Endodermal cell (in vitro differentiated cells): ENCODE measurements around the gene FXN. TPM values are rescaled to one million over a fixed set of nuclear protein-coding genes. Genes with fewer than 3 reads are reported as not detected.

Experiments used
- DNase-seq: peaks from one replicate; pipeline ENCODE4 v3.0.0-alpha.2; 2017
- H3K27ac ChIP-seq: 2 replicates; pipeline ENCODE4 v1.5.1; 2013; ENCODE audit warnings: mild to moderate bottlenecking, low read depth, low read length, moderate library complexity
- H3K27me3 ChIP-seq: 2 replicates; pipeline ENCODE4 v1.6.1; 2013; ENCODE audit warnings: mild to moderate bottlenecking, low read length, moderate library complexity; ENCODE audit not compliant: insufficient read depth, control insufficient read depth, poor library complexity, severe bottlenecking
- H3K36me3 ChIP-seq: 2 replicates; pipeline ENCODE4 v1.7.0; 2013; ENCODE audit warnings: mild to moderate bottlenecking, low read length, moderate library complexity; ENCODE audit not compliant: control insufficient read depth, insufficient read depth
- H3K4me1 ChIP-seq: one replicate; pipeline ENCODE4 v1.7.0; 2013; ENCODE audit warnings: low read length; ENCODE audit not compliant: control insufficient read depth, insufficient read depth
- H3K4me3 ChIP-seq: 2 replicates; pipeline ENCODE4 v1.5.1; 2013; ENCODE audit warnings: mild to moderate bottlenecking, low read length, moderate library complexity
- H3K9ac ChIP-seq: 2 replicates; pipeline ENCODE4 v1.6.1; 2013; ENCODE audit warnings: mild to moderate bottlenecking, low read length, moderate library complexity; ENCODE audit not compliant: poor library complexity, severe bottlenecking; ENCODE audit errors: extremely low read depth
- H3K9me3 ChIP-seq: 2 replicates; pipeline ENCODE4 v1.6.1; 2013; ENCODE audit warnings: mild to moderate bottlenecking, low read length, moderate library complexity; ENCODE audit not compliant: control insufficient read depth
- H3K27ac Mint-ChIP-seq: 2 replicates; pipeline ENCODE4 v1.8.0; 2020; ENCODE audit warnings: mixed read lengths
- H3K27me3 Mint-ChIP-seq: 2 replicates; pipeline ENCODE4 v1.8.0; 2021; ENCODE audit warnings: mild to moderate bottlenecking, mixed read lengths; ENCODE audit not compliant: insufficient read depth
- H3K36me3 Mint-ChIP-seq: 2 replicates; pipeline ENCODE4 v1.8.0; 2020; ENCODE audit warnings: low read depth, mixed read lengths
- H3K4me1 Mint-ChIP-seq: 2 replicates; pipeline ENCODE4 v1.8.0; 2020; ENCODE audit warnings: mixed read lengths
- H3K4me3 Mint-ChIP-seq: 2 replicates; pipeline ENCODE4 v1.8.0; 2020; ENCODE audit warnings: mild to moderate bottlenecking, moderate library complexity, mixed read lengths
- H3K9me3 Mint-ChIP-seq: 2 replicates; pipeline ENCODE4 v1.8.0; 2020; ENCODE audit warnings: mild to moderate bottlenecking, mixed read lengths
- CTCF ChIP-seq: fragments of 200-600 bp; sonication (generic); conservative IDR thresholded peaks from 2 replicates; pipeline ENCODE4 v1.5.0; 2021; ENCODE audit warnings: antibody characterized with exemption, mild to moderate bottlenecking
- WGBS, 2 experiments: methylation state at CpG; one replicate each; pipeline versions ENCODE4 v1.1.5 to v1.1.7; 2013; ENCODE audit warnings: missing lambda C conversion rate in 2 of 2, mixed read lengths in 1 of 2; ENCODE audit not compliant: insufficient coverage in 1 of 2, insufficient read length in 1 of 2; 5-methylcytosine and 5-hydroxymethylcytosine counted together
- total RNA-seq, 2 donors: library from RNA; stranded (reverse); fragmentation: NEBNext Ultra II Directional in 1 of 2; extraction: Animal tissue kit (Norgen Biotek cat#: 25700) in 1 of 2; gene quantifications; 2 replicates in 1 of 2; 3 replicates in 1 of 2; pipeline ENCODE4 v1.2.1, GENCODE V29; 2021

Gene FXN
- total RNA-seq, 2 donors from 2014 or later, result 33.0 to 34.1 TPM

GRCh38 chr9:69009708-69010107, 25.8 kb upstream of the FXN start:
- TF ChIP-seq CTCF, result no peak
- DNase-seq, result peak; percentile 1
- Mint-ChIP-seq H3K36me3 (no peaks in the 10 kb centered on the region), H3K4me3 (no peak overlapping the region), H3K4me1 (no peaks in the 10 kb centered on the region), H3K27me3 (no peaks in the 10 kb centered on the region), H3K9me3 (peaks cover 9% of the 10 kb centered on the region), H3K27ac (no peak overlapping the region)
- Histone ChIP-seq H3K27me3 (no peaks in the 10 kb centered on the region), H3K9me3 (no peaks in the 10 kb centered on the region), H3K4me1 (no peaks in the 10 kb centered on the region), H3K27ac (no peak overlapping the region), H3K9ac (no peak overlapping the region), H3K4me3 (no peak overlapping the region), H3K36me3 (peaks cover 14% of the 10 kb centered on the region)
- WGBS, 2 experiments, result 81 to 85% methylated on average over 1 of the region's 1 CpG

GRCh38 chr9:69012696-69013381, 22.7 kb upstream of the FXN start:
- H3K9me3 Mint-ChIP-seq, result peaks cover 9% of the 10 kb centered on the region
- H3K27me3 Mint-ChIP-seq, result no peaks in the 10 kb centered on the region
- DNase-seq, result no peak
- H3K4me1 Mint-ChIP-seq, result peaks cover 13% of the 10 kb centered on the region
- Histone ChIP-seq H3K27ac (no peak overlapping the region), H3K27me3 (no peaks in the 10 kb centered on the region), H3K4me3 (no peak overlapping the region), H3K9me3 (no peaks in the 10 kb centered on the region), H3K36me3 (peaks cover 11% of the 10 kb centered on the region), H3K9ac (no peak overlapping the region), H3K4me1 (no peaks in the 10 kb centered on the region)
- 93 to 98% methylated on average over 15 to 18 of the region's 18 CpGs for WGBS, 2 experiments
- no peaks in the 10 kb centered on the region for H3K36me3 Mint-ChIP-seq
- no peak overlapping the region for H3K4me3 Mint-ChIP-seq
- no peak overlapping the region for H3K27ac Mint-ChIP-seq
- no peak for TF ChIP-seq CTCF

- peaks cover 9% of the 10 kb centered on the region for H3K9me3 Mint-ChIP-seq
- H3K27me3 Mint-ChIP-seq, result no peaks in the 10 kb centered on the region
- H3K27ac ChIP-seq, result no peak overlapping the region
- H3K27me3 ChIP-seq, result no peaks in the 10 kb centered on the region
- no peak for TF ChIP-seq CTCF
- H3K4me3 Mint-ChIP-seq, result no peak overlapping the region
- H3K4me1 Mint-ChIP-seq, result peaks cover 13% of the 10 kb centered on the region
- H3K36me3 Mint-ChIP-seq, result no peaks in the 10 kb centered on the region
- no peak overlapping the region for H3K27ac Mint-ChIP-seq
- H3K4me1 ChIP-seq, result no peaks in the 10 kb centered on the region
- WGBS, 2 experiments, result 98% methylated on average over 25 to 26 of the region's 26 CpGs
- no peak for DNase-seq
- H3K36me3 ChIP-seq, result peaks cover 10% of the 10 kb centered on the region
- H3K9ac ChIP-seq, result no peak overlapping the region
- H3K9me3 ChIP-seq, result no peaks in the 10 kb centered on the region
- H3K4me3 ChIP-seq, result no peak overlapping the region
Observed at GRCh38 chr9:69013382-69013727, 22.2 kb upstream of the FXN start.
